HepG2 (cell line): ENCODE results near the gene LZTR1. TPM values are rescaled to one million over a fixed set of nuclear protein-coding genes. Genes with fewer than 3 reads are reported as not detected.

ENCODE experiments used
- ARNT ChIP-seq: fragments of 450-650 bp; IDR thresholded peaks from 2 replicates; pipeline ENCODE4 v1.6.1; 2017
- GTF3A ChIP-seq: sonication (generic); formaldehyde crosslinking; conservative IDR thresholded peaks from 2 replicates; pipeline ENCODE4 v1.4.0; 2020; ENCODE audit warnings: mild to moderate bottlenecking, missing genetic modification reagents
- KDM2A ChIP-seq: sonication (generic); formaldehyde crosslinking; IDR thresholded peaks from 2 replicates; pipeline ENCODE4 v1.4.0; 2020; ENCODE audit warnings: low read depth, missing genetic modification reagents, borderline replicate concordance
- KMT2A ChIP-seq: sonication (generic); formaldehyde crosslinking; IDR thresholded peaks from 2 replicates; pipeline ENCODE4 v1.4.0; 2020; ENCODE audit warnings: missing genetic modification reagents
- MAF1 ChIP-seq: sonication (generic); formaldehyde crosslinking; IDR thresholded peaks from 2 replicates; pipeline ENCODE4 v1.5.0; 2020; ENCODE audit warnings: missing genetic modification reagents, borderline replicate concordance
- POLR2A ChIP-seq, 2 experiments: IDR thresholded peaks; 2 replicates each; pipeline ENCODE4 v1.6.1; 2011; ENCODE audit warnings: low read depth in 2 of 2, low read length in 2 of 2, mild to moderate bottlenecking in 1 of 2, moderate library complexity in 1 of 2; ENCODE audit not compliant: insufficient read depth in 1 of 2
- RCOR2 ChIP-seq: IDR thresholded peaks from 2 replicates; pipeline ENCODE4 v1.6.1; 2016; ENCODE audit warnings: missing biosample characterization, missing genetic modification reagents
- RFXAP ChIP-seq: sonication (generic); formaldehyde crosslinking; IDR thresholded peaks from 2 replicates; pipeline ENCODE4 v1.4.0; 2020; ENCODE audit warnings: missing genetic modification reagents, borderline replicate concordance
- TAF15 ChIP-seq: fragments of 200-400 bp; formaldehyde crosslinking; IDR thresholded peaks from one replicate; pipeline ENCODE4 v1.6.1; 2018; ENCODE audit warnings: mild to moderate bottlenecking, low read depth, low read length; ENCODE audit not compliant: poor library complexity, severe bottlenecking
- TMF1 ChIP-seq: sonication (generic); formaldehyde crosslinking; IDR thresholded peaks from 2 replicates; pipeline ENCODE4 v1.8.1; 2022; ENCODE audit warnings: low read depth, missing genetic modification reagents
- ZBTB42 ChIP-seq: sonication (generic); formaldehyde crosslinking; IDR thresholded peaks from 2 replicates; pipeline ENCODE4 v1.5.0; 2020; ENCODE audit warnings: mild to moderate bottlenecking, missing genetic modification reagents
- ZNF598 ChIP-seq: sonication (generic); formaldehyde crosslinking; IDR thresholded peaks from 2 replicates; pipeline ENCODE4 v1.5.1; 2020; ENCODE audit warnings: mild to moderate bottlenecking, missing genetic modification reagents, borderline replicate concordance
- polyA plus RNA-seq, 8 experiments: library from polyadenylated mRNA; depleted of rRNA in 3 of 8; stranded (reverse) in 7 of 8; unstranded in 1 of 8; fragments of >200 nt; fragmentation: Illumina TruSeq in 4 of 8; extraction: Trizol in 4 of 8; gene quantifications; 2 replicates each; pipeline versions ENCODE4 v1.2.1 to v1.2.3, GENCODE V29; 2011 to 2016; ENCODE audit warnings: low read depth in 4 of 8, missing spikeins in 1 of 8, mixed read lengths in 1 of 8; ENCODE audit not compliant: insufficient read depth in 1 of 8
- total RNA-seq, 5 experiments: library from RNA; depleted of rRNA; stranded (reverse); fragments of >200 nt; fragmentation: Illumina TruSeq; extraction: Trizol; gene quantifications; 2 replicates each; pipeline ENCODE4 v1.2.3, GENCODE V29; 2016; ENCODE audit warnings: low read depth in 1 of 5
- TF ChIP-seq, protein P1 (sequence below), 2 experiments: IDR thresholded peaks; 2 replicates each; pipeline ENCODE4 v1.6.1; 2011 to 2012; ENCODE audit warnings: low read length in 2 of 2, borderline replicate concordance in 1 of 2, low read depth in 1 of 2, mild to moderate bottlenecking in 1 of 2, moderate library complexity in 1 of 2
- TF ChIP-seq, protein P2 (sequence below): conservative IDR thresholded peaks from 2 replicates; pipeline ENCODE4 v1.6.1; 2018; ENCODE audit warnings: missing genetic modification reagents
- TF ChIP-seq, protein P3 (sequence below): sonication (generic); formaldehyde crosslinking; IDR thresholded peaks from 2 replicates; pipeline ENCODE4 v1.4.0; 2020; ENCODE audit warnings: missing genetic modification reagents
- TF ChIP-seq, protein P4 (sequence below): sonication (generic); formaldehyde crosslinking; IDR thresholded peaks from 2 replicates; pipeline ENCODE4 v1.4.0; 2020; ENCODE audit warnings: low read depth, missing genetic modification reagents
- TF ChIP-seq, protein P5 (sequence below): IDR thresholded peaks from 2 replicates; pipeline ENCODE4 v1.6.1; 2016; ENCODE audit warnings: missing biosample characterization, missing genetic modification reagents, low read depth

LZTR1 gene
- total and polyA plus RNA-seq, 2 of the 13 experiments (the other 11 are each of a cell fraction or from before 2014, with no cell fraction given) = 21.8 to 22.4 TPM

DNA sequence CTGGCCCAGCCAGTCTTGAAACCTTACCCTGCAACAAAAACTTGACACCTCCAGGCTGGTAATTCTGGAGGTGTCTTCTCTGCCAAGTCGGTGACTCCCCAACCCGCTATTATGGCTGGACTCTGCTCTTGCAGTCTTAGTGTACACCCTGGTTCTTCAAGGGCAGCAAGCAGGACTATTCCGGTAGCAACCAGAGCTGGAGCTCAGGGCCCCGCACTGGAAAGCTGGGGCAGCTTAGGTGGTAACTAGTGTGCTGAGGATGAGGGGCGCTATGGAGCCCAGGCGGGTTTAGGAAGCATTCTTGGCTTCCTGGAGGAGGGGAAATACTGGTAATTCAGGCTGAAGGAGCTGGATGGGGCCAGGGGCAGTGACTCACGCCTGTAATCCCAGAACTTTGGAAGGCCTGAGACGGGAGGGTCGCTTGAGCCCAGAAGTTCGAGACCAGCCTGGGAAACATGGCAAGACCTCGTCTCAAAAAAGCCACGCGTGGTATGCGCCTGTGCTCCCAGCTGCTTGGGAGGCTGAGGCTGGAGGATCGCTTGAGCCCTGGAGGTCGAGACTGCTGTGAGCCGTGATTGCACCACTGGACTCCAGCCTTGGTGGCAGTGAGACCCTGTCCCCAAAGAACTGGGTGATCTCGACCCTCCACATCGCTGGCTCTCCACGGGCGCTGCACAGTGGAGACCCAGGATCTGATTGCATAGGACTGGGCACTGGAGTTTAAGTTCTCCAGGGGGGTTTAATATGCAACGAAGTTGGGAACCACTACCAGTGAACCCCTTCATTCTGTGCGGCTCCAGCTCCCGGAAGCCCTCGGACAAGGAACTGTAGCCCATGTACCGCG, 25.6 kb upstream of the LZTR1 start (continued):
- TF ChIP-seq, protein P1, sequence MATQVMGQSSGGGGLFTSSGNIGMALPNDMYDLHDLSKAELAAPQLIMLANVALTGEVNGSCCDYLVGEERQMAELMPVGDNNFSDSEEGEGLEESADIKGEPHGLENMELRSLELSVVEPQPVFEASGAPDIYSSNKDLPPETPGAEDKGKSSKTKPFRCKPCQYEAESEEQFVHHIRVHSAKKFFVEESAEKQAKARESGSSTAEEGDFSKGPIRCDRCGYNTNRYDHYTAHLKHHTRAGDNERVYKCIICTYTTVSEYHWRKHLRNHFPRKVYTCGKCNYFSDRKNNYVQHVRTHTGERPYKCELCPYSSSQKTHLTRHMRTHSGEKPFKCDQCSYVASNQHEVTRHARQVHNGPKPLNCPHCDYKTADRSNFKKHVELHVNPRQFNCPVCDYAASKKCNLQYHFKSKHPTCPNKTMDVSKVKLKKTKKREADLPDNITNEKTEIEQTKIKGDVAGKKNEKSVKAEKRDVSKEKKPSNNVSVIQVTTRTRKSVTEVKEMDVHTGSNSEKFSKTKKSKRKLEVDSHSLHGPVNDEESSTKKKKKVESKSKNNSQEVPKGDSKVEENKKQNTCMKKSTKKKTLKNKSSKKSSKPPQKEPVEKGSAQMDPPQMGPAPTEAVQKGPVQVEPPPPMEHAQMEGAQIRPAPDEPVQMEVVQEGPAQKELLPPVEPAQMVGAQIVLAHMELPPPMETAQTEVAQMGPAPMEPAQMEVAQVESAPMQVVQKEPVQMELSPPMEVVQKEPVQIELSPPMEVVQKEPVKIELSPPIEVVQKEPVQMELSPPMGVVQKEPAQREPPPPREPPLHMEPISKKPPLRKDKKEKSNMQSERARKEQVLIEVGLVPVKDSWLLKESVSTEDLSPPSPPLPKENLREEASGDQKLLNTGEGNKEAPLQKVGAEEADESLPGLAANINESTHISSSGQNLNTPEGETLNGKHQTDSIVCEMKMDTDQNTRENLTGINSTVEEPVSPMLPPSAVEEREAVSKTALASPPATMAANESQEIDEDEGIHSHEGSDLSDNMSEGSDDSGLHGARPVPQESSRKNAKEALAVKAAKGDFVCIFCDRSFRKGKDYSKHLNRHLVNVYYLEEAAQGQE (IDR thresholded peaks at IDR 0.05; ENCODE audit: borderline replicate concordance in 1 of 2, low read depth in 1 of 2, low read length in 2 of 2) = no peak
- TF ChIP-seq ARNT (no peak), RFXAP (CRISPR knock-in tag) (0 out of 2 replicates have a peak, but pooled peaks have one; percentile 30), RCOR2 (CRISPR knock-in tag) (no peak), POLR2A (IDR thresholded peaks at IDR 0.05; ENCODE audit: insufficient read depth in 1 of 2, low read depth in 2 of 2, low read length in 2 of 2) (no peak), GTF3A (CRISPR knock-in tag) (no peak), ZBTB42 (CRISPR knock-in tag) (0 out of 2 replicates have a peak, but pooled peaks have one; percentile 16), KMT2A (CRISPR knock-in tag) (no peak), TMF1 (CRISPR knock-in tag) (no peak), MAF1 (no peak), TAF15 (no peak), ZNF598 (CRISPR knock-in tag) (no peak), KDM2A (CRISPR knock-in tag) (peak; percentile 54; the same call in 1 of the 2 replicates)
- TF ChIP-seq, protein P2, sequence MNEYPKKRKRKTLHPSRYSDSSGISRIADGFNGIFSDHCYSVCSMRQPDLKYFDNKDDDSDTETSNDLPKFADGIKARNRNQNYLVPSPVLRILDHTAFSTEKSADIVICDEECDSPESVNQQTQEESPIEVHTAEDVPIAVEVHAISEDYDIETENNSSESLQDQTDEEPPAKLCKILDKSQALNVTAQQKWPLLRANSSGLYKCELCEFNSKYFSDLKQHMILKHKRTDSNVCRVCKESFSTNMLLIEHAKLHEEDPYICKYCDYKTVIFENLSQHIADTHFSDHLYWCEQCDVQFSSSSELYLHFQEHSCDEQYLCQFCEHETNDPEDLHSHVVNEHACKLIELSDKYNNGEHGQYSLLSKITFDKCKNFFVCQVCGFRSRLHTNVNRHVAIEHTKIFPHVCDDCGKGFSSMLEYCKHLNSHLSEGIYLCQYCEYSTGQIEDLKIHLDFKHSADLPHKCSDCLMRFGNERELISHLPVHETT (CRISPR knock-in tag) = no peak
- TF ChIP-seq, protein P3, sequence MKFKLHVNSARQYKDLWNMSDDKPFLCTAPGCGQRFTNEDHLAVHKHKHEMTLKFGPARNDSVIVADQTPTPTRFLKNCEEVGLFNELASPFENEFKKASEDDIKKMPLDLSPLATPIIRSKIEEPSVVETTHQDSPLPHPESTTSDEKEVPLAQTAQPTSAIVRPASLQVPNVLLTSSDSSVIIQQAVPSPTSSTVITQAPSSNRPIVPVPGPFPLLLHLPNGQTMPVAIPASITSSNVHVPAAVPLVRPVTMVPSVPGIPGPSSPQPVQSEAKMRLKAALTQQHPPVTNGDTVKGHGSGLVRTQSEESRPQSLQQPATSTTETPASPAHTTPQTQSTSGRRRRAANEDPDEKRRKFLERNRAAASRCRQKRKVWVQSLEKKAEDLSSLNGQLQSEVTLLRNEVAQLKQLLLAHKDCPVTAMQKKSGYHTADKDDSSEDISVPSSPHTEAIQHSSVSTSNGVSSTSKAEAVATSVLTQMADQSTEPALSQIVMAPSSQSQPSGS = no peak
- TF ChIP-seq, protein P4, sequence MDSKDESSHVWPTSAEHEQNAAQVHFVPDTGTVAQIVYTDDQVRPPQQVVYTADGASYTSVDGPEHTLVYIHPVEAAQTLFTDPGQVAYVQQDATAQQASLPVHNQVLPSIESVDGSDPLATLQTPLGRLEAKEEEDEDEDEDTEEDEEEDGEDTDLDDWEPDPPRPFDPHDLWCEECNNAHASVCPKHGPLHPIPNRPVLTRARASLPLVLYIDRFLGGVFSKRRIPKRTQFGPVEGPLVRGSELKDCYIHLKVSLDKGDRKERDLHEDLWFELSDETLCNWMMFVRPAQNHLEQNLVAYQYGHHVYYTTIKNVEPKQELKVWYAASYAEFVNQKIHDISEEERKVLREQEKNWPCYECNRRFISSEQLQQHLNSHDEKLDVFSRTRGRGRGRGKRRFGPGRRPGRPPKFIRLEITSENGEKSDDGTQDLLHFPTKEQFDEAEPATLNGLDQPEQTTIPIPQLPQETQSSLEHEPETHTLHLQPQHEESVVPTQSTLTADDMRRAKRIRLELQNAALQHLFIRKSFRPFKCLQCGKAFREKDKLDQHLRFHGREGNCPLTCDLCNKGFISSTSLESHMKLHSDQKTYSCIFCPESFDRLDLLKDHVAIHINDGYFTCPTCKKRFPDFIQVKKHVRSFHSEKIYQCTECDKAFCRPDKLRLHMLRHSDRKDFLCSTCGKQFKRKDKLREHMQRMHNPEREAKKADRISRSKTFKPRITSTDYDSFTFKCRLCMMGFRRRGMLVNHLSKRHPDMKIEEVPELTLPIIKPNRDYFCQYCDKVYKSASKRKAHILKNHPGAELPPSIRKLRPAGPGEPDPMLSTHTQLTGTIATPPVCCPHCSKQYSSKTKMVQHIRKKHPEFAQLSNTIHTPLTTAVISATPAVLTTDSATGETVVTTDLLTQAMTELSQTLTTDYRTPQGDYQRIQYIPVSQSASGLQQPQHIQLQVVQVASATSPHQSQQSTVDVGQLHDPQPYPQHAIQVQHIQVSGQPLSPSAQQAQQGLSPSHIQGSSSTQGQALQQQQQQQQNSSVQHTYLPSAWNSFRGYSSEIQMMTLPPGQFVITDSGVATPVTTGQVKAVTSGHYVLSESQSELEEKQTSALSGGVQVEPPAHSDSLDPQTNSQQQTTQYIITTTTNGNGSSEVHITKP (CRISPR knock-in tag) = no peak; the same call in 1 of the 2 replicates
- TF ChIP-seq, protein P5, sequence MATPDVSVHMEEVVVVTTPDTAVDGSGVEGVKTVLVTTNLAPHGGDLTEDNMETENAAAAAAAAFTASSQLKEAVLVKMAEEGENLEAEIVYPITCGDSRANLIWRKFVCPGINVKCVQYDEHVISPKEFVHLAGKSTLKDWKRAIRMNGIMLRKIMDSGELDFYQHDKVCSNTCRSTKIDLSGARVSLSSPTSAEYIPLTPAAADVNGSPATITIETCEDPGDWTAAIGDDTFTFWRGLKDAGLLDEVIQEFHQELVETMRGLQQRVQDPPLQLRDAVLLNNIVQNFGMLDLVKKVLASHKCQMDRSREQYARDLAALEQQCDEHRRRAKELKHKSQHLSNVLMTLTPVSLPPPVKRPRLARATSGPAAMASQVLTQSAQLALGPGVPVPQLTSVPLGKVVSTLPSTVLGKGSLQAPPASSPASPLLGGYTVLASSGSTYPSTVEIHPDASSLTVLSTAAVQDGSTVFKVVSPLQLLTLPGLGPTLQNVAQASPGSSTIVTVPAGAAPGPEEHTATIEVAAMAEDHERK (CRISPR knock-in tag) = no peak
